Inflammatory macrophage (primary cell): ENCODE data around the gene POLR1D.

Experiments used
- DNase-seq, 2 donors: peaks; one replicate each; pipeline ENCODE4 v3.0.0-alpha.2; 2020 to 2022

Gene POLR1D

DNA sequence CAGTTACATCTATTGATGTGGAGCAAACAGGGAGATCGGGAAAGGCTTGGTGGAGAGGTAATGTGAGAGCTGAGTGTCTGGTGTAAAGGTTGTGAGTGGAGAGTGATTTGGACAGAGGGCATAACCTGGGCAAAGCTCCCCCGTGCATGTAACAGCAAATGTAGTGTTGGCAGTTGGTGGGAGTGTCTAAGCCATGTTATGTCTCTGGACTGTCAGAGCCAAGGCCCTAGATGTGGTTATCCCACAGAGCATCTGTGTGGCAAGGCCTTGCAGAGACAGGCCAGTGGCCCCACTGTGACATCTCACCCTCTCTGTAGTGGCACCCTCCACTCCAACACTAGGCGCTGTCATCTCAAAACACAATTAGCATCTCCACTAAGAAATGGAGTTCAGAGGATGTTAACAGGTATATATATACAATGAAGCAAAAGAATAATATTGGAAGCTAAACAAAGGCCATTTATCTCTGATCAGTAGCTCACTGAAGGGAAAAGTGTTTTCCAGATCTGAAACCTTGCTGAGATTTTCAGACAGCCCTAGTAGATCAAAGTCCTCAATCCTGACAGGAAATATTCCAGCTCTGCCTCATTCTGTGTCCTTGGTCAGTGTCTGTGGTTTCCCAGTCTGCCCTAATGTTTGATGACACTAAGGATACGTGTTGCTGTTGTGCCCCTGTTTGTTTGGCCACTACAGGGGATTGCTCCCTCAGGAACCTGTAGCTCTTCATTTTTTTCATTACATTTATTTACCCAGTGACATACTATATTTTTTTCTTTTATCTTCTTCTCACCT lies 20.2 kb downstream of the POLR1D start:
- DNase-seq = no peak

DNA sequence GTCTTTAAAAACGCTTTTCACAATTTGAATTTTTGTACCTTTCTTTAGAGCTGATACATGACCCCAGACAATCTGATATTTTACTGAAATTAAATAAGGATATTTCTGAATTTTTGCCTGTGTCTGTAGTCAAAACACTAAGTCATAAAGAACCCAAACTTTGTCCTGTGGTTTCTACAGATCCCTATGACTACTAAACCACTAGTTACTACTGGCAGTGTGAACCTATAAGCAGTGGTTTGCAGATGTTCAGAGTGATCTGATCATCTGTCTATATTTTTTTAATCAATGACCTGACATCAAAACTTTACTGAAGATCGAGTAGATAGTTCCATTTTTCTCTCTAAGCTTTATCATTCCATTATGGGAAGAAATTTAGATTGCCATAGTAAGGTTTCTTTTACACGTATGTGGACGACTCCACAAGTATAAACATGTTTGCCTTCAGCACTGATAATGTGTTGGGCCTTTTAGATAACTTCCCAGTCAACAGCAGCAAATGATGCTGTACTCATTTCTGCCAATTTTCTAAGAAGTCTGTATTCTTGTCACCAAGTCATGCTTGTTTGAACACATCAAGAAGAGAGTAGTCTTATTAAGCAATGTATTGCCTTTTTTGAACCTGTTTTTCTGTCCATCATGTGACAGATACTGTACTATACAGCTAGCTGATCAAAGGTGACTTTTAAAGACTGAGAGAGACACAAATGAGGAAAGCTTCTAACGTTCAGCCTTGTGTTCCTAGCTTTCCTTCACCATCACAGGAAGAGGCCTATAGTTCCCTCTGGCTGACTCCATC lies 21.8 kb downstream of the POLR1D start:
- no peak for DNase-seq

DNA sequence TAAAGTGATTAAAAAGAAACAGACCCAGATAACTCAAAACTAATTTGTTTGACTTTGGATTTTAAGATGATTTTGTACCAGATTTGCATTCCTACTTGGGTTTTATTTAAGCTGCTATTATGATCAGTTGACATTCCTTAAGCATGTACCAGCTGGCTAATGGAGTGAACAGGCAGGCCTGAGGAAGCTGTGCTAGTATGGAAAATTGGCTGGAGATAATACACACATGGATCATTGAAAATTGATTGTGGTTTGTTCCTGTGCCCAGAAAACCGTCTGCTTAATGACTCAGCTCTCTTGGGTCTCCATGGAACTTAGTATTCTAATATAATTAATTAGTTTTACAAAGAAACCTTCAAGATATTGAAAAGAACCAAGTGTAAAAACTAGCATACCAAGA lies 22.6 kb downstream of the POLR1D start:
- no peak for DNase-seq

DNA sequence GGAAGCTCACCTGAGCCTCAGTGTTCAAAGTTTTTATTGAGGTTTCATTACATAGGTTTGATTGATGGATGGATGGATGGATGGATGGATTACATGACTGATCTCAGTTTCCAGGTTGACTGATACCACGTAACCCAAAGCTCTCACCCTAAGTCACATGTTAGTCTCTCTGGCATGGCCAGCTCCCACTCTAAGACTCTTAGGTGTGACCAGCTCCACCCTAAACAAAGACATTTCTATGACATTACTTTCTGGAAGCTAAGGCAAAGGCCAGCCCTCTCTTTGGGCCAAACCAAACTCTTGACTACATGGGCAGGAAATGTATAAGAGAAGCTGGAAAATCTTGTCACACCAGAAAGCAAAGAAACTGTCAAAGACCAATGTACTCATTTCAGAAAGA lies 28.6 kb downstream of the POLR1D start:
- no peak for DNase-seq

DNA sequence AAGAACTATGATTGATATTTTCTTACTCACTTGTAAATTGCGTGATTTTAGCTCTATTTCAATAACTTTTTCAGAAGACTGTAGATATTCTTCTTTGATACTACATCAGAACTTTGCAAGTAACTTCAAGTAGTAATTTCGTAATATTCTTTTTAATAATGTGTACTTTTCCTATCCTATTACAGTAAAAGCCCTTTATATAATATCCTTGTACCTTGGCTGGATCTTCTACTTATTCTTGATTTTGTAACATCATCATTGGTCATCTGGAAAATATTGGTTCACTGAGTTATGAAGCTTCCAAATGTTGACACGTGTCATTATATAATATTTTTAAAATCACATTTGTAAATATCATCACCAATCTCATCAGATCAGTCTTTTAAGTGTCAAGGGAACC lies 32.4 kb downstream of the POLR1D start:
- DNase-seq = no peak

DNA sequence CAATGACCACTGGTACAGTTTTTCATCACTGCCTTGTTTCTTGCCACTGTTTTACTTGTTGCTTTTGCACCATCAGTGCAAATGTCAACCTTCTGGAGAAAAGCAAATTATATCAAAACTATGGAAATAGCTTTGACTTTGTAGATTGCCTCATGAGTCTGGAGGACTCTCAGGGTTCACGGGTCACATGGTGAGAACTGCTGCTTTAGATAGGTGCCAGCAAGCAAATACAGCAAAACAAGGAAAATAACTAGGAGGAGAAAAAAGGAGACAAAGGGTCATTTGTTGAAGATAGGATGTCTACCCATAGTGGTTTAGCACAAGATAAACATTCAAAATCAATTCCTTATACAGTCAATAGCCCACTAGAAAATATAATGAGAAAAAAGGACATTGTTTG lies 33.1 kb downstream of the POLR1D start:
- DNase-seq = no peak

DNA sequence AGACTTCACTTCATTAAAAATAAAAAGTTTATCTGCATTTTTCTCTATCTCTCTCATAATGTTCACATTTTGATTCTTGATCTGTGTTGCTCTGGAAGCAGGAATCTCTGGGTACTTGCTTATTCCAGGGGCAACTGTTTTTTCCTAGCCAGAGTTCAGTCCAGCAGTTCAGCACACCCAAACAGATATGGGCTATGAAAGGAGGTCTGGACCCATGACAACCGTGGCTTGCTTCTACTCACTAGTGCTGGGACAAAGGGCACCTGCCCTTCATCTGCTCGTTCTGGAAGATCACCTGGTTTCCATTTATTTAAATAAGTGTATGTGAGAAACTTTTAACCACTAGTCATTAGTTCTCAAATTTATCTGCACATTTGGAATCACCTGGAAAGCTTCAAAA lies 36.0 kb downstream of the POLR1D start:
- DNase-seq = no peak

DNA sequence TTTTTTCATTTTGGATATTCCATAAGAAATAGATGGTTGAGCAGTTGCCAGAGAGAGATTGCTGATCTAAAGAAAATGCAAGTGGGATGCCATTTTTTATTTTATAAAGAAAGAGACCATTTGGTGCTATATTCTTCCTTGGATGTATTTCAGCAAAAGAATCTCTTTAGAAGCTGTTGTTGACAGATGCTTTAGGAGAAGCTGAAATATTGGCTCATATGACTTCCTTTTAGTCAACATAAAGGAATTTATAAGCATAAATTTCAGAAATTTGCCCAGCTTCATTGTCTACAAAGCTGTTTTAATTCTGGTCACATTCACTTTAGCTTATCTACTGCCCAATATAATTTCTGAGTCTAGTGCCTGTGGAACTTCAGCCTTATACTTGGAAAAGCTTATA lies 36.9 kb downstream of the POLR1D start:
- DNase-seq = no peak

DNA sequence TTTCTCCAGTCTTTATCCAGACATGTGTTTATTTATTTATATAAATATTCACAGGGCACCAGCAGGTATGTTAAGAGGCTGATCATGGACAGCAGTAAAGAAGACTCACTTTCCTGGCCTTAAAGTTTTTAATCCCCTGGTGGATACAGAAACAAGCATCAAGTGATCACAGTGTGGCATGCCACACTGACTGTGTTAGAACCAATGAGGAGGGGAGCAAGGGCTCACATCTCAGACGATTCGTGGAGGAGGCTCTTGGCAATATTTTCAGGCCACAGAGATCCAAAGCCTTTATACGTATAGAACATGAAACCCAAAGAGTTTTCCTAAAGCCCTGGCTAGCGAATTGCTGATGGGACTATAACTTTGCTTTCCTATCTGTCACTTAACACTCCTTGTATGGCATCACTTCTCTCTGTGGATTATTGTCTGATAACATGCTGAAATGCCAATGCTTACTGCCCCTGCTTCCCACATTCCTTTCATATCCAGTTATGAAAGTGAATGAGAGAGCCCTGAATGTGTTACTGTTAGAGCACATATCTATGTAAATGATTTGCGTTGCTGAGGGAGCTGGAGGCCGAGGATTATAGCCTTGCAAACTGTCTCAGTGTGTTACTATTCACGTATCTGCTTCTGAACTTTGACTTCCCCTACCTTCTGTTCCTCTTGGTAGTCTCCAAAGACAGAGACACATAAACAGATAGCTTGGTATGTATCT lies 37.6 kb downstream of the POLR1D start:
- DNase-seq = no peak

DNA sequence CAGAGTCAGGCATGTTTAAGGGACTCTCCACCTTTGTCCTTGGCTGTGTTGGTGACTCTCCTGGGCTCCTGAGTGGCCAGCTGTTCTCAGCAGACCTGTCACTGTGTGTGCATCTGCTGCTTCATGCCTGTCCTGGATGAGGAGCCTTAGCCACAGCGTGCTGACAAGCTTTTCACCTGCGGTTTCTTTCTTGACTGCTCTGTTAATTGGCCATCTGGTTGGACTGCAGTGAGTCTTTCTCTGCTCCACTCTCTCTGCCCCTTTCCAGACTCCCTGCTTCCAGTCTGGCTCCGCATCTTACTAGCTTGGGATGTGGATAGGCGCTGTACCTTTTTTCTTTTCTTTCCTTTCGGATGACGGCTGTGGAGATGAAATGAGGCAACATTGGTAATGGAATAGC lies 38.8 kb downstream of the POLR1D start:
- no peak for DNase-seq

DNA sequence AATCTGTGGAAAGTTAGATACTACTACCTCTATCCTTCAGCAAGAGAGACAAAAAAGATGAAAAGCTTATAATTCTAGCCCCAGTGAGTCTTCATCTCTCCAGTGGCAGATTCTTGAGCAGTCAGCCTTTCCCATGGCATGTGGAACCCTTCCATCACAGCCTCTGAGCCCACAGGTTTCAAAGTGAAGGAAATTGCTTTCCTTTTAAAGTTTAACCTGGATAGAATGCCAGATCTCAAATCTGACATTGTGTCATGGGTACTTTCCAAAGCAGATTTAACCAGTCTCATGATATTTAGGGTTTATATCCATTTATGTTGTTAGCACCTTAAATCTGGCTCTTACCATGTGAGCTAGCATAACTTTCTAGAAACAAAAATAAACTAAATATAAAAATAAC lies 39.3 kb downstream of the POLR1D start:
- no peak for DNase-seq

DNA sequence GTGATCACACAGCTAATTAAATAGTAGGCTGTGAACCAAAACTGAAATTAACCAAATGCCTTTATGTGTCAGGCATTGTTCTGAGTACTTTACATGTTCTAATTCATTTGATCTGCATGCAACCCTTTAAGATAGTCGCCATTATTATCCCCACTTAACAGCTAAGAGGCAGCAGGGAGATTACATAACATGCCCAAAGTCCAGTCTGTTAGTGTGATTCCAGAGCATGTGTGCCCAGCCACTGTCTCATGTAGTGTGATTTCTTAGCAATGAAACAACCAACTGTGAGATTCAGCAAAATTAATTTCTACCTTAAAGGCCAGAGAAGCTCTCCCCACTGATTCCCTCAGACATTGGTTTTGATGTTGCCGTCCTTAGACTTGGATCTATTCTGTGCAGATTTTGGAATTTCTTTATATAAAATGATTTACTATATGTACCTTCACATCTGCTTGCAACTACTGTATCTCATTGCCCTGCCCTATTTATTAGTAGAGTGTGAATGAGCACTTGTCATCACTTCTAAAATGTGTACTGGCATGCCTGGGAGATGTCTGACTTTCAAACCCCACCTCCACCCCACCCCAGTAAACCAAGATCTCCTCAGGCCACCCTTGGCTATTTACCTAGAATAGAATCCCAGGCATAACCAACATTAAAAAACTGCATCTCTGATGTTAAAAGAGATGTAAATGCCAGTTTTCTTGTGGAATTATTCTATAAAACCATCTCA lies 41.2 kb downstream of the POLR1D start:
- DNase-seq = no peak

DNA sequence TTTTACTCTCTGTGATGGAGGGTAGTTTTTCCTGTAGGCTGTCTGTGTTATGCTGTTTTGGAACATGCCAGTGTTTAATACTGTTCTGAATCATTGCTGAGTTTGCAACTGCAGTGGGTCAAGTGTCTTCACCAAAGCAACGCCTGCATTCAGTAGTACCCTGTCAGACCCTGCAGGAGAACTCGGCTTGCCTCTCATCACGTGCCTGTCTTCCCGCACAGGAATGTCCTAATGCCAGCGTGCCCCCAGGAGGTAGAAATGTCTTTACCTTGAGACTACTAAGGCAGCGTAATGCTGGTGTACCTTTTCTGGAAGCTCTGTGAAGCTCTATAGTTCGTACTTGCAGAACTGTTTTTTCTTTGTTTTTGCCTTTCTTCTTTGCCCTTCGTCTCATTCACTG lies 42.3 kb downstream of the POLR1D start:
- DNase-seq = no peak

DNA sequence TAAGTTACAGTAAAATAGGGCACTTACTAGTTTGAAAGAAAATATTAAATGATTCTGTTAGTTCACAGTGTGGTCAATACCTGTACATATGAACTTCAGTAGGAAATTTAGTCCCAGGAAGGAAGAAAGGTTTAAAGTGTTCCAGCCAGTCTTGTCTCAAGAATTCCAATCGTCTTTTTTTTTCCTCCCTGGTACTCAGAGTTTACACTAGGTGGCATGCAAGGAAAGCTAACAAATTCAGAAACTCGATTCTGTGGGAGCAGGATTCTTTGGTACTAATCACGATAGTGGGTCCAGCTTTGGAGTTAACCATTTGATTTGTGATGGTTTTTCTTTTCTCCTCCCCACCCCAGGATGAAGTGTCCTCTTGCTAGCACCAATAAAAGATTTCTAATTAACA lies 43.6 kb downstream of the POLR1D start:
- DNase-seq = no peak

DNA sequence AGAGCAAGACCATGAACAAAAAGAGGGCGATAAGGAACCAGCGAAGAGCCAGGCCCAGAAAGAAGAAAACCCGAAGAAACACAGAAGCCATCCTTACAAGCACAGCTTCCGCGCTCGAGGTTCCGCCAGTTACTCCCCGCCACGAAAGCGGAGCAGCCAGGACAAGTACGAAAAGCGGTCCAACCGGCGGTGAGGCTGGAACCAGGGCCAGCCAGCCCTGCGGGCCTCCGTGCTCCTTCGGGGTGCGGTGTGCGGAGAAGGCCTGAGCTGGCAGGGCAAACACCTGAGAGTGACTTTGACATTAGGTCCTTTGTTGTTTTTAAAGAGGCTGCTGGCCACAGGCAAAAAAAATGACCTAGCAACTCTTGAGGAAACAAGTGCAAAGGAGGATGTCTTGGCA lies 44.1 kb downstream of the POLR1D start:
- no peak for DNase-seq

DNA sequence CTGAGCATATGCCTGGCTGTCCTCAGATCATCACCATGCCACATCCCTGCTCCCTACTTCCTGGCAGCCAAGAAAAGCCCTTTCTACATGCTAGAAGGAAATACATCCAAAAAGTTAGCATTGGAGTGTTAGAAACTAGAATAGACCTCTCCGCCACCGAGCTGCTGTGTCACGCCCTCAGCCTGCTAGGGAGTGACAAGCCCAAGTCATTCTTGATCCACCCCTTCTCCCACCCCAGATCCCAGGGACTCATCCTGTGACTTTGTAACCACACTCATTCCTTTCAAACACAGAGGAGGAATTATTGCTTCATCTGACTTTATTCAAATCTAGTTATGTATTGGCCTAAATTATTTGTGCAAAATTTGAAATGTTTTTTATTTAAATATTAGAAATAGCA lies 45.3 kb downstream of the POLR1D start:
- DNase-seq = no peak

DNA sequence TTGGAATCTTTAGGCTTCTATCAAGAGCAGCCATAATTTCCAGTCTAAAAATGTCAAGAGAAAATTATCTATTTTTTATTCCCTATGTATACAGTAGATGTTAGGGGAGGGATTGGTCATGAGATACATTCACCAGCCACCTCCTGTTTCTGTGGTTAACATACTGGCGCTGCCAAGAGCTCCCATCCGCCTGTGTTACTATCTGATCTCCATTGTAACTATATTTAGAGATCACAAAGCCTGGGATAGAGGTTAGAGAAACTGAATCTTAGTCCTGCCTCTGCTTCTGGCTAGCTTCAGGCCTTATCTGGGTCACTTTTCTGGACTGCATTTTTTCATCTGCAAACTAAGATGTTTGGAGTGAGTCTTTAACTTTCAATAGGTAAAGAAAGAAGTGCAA lies 46.3 kb downstream of the POLR1D start:
- DNase-seq = no peak

DNA sequence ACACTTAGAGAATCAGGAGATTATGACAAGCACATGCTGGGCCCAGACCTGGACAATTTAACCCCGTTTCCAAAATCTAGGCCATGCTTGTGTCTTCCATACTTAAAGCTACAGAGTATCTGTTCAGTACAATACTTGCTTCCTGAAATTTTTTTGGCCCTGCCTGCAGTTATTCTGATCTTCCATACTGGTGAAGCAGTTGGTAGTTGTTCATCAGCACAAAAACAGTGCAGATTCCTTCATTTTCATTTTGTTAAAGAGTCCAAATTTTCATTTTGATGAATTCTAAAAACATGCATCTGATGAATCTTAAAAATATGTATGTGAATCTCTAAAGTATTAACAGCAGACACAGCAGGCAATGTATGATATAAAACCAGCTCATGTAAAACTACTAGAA lies 49.2 kb downstream of the POLR1D start:
- DNase-seq = no peak

DNA sequence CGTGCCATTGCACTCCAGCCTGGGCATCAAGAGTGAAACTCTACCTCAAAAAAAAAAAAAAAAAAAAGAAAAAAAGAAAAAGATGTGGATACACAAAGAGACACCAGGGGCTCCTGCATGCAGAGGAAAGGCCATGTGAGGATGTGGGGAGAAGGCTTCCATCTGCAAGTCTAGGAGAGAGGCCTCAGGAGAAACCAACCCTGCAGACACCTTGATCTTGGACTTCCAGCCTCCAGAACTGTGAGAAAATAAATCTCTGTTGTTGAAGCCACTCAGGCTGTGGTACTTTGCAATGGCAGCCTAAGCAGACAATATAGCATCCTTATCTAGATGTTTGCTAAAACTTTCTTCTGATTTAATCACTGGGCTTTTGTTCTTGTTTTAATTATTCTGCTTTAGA lies 50.3 kb downstream of the POLR1D start:
- no peak for DNase-seq
